GM18861 (cell line): Measurements from ENCODE around the gene RAP1B.

Experiments
- ATAC-seq: cut with Tn5 transposase; IDR thresholded peaks from one replicate; pipeline ENCODE4 v1.9.1; 2021; ENCODE audit not compliant: unreplicated experiment

RAP1B gene

GRCh38 chr12:68695454-68695853, 84.8 kb downstream of the RAP1B start:
- ATAC-seq: no peak

GRCh38 chr12:68699486-68699885, 88.8 kb downstream of the RAP1B start:
- no peak for ATAC-seq
